Measurements from ENCODE around the gene PNLIP.

PNLIP gene

DNA sequence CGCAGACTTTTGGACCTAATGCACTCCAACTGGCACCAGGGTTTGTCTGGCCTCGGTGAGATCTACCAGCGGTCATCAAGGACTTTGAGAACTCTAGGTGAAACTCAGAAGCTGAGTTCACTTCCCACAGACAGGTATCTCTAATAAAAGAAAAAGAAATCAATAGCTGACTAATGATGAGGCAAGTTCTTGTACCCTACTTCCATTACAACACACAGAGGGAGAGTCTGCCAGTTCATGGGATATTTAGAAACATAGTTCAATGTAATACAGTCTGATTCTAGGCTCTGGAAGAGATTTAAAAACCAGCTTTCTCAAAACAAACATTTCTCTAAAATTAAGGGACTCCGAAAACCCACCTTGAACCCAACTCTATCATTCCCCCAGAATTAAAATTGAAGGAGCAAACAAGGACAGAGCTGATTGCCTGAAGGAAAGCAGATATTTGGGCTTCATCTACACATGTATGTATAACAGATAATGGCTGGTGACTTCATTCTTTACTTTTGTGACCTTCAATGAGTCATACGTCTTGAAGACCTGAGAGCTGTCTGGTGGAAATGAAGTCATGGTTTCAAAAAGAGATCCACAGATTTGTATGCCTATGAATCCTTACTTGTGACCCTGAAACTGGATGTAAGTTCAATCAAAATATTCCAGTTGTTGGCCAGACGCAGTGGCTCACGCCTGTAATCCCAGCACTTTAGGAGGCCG lies 42.3 kb downstream of the PNLIP start:
- no peak for DNase-seq

DNA sequence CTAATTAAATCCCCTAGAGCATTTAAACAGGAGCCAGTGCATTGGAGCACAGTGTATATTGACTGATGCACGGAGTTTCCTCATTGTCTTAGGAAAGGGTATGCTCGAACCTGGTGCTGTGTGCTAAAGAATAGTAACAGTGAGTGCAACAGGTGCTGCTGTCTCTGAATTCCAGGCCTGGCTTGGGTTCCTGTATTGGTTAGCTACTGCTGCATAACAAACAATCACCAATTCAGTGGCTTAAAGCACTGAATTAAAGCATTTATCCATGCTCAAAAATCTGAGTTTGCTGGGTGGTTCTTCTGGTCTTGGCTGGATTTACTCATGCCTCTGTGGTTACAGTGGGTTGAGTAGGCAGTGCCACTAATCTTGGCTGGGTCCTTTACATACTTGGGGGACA lies 43.3 kb downstream of the PNLIP start:
- no peak for DNase-seq

DNA sequence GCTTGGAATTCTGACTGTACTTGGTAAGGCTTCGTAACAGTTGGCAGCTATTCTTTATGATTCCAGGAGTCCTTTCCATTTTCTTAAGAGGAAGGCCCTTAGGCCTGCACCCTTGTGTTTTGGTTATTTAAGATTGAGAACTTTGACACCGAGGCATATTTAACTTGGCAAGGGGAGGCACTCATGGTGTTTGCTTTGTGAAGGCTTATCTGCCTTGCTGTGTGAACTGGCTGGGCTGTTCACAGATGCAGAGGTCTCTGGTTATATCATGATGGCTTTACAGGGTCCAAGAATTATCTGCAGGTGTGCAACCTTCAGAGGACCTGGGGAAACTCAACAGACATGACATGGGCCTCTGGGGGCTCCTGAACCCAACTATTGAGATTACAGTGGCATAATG lies 44.2 kb downstream of the PNLIP start:
- DNase-seq = no peak

DNA sequence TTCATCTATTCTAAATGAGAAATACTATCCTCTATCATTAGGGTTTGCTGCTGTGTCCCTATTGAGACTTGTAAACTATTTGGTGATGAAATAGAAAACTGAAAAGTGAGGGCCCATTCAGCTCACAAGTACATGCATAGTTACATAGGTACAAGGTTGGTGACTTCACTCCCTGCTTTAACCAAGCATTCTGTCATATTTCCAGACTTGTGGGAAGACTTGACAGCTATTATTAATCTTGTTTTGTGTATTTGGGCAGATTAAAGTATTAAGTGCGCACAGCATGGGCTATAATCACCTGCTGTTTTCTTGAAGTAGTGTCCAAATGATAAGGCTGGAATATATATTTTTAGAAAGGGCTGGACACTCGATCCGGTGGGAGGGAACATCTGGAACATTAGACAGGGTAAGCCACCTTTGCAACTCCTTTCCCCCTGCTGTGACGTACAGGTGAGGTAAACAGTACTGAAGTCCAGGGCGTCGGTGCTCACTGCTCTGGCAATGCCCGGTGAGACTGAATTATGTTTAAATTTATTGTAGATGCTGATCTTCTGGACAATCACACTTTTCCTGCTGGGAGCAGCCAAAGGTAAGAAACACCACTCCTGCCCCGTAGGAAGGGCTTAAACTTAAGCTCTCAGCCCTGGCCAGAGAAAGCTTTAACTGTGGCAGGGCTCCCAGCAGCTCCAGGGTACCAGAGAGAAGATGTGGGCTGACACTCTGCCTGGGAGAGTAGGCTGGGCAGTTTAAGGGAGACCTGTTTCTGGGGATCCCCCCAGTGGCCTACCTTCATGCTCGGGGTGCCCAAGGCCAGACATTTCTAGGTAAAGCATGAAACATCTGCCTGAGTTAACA lies 45.1 kb downstream of the PNLIP start, which contains the start of gene PNLIPRP1:
Gene PNLIPRP1 (plus strand): TSS at position 370 of the 855 bp plus-strand sequence. CDS start 171 bp downstream, at position 541.
- no peak for DNase-seq

DNA sequence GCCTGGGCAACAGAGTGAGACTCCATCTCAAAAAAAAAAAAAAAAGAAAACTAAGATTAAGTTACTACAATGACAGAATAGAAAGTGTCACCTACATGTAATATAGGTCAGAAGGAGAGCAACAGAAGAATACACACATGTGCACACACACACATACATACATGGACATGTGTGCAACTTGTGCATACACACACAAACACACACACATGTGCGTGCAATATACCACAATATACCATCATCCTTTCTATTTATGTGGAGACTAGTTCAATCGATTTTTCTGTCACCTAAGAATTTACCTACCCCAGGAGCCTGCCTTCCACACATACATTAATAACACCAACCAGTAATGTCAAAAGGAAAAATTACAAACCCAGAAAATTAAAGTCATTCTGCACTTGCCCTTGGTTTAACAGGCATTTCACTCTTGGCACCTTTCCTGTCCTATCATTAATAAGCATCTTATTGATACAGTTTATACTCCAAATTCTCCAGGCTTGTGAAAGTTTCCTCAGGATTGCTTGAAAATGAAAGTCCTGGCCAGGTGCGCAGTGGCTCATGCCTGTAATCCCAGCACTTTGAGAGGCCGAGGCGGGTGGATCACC lies 47.5 kb downstream of the PNLIP start:
- DNase-seq = no peak

DNA sequence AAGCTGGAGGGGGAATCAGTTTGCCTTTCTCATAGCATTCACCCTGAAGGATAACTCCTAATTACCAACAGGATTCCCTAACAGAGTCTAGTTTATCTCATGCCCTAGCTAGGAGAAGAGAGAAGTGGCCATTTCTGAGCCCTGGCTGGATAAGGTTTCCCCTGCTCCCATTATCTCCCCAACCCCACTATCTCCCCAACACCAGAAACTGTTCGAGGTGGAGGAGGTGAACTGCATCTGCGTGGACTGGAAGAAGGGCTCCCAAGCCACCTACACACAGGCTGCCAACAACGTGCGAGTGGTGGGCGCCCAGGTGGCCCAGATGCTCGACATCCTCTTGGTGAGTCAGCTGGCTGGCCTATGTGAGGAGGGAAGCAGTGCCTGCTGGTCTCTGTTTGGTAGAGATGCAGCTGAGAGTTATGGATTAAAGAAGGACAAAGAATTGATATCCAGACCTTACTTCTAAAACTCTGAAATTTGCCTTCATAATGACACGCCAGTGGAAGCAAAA lies 48.8 kb downstream of the PNLIP start:
- no peak for DNase-seq

DNA sequence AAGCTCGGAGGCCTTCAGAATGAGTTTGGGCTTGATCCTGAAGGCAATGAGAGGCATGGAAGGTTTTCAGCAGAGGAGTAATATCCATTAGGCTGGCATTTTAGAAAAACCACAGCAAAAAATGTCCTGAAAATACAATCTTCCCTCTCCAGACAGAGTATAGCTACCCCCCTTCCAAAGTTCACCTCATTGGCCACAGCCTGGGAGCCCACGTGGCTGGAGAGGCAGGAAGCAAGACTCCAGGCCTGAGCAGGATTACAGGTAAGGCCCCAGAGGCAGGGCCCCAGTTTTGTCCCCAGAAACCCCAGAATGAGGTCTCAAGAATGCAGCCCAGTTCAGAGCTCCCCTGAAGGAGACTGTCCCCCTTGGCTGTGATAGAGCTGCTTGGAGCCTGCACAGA lies 50.3 kb downstream of the PNLIP start:
- no peak for DNase-seq

DNA sequence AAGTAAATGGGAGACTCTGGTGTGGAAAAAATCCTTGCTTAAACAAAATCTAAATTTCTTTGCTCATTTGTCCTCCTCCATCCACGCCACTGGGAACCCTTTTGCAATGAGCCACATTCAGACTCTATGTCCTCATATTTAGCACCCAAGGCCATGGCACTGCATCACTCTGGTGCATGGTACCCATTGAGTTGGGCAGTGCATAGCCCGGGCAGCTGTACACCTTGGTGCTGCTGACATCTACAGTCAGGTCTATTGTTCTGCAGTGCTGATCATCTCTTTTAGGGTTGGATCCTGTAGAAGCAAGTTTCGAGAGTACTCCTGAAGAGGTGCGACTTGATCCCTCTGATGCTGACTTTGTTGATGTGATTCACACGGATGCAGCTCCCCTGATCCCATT lies 51.8 kb downstream of the PNLIP start:
- DNase-seq = no peak

DNA sequence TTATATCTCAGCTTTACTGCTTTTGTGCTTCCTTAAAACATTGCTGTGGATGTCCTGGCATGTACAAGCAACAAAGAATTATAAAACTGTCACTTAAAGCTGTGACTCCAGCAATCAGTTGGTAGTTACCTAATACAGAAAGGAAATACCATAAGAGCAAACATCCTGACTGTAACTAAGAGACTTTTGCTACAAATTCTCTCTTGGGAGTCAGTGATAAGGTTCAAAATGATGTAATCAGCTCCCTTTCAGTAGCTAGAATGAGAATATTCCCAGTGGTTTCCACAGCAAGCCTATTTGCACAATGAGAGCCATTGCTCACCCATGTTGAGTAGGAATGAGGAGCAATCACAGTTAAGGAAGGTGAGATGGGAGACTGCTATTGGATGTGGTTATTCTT lies 52.6 kb downstream of the PNLIP start:
- DNase-seq = no peak

DNA sequence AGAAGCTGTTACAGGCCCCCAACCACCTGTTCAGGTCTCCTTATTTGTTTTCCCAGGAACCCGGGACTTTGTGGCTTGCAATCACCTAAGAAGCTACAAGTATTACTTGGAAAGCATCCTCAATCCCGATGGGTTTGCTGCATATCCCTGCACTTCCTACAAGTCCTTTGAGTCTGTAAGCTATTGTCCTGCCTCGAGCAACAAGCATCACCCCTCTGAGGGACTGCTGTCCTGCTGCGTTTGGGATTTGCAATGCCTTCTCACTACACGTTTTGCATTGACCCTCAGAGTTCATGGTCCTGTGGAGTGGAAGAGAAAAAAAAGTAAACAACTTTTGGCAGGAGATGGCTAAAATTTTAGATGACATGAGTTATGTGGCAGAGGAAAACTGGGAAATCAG lies 54.3 kb downstream of the PNLIP start:
- no peak for DNase-seq

DNA sequence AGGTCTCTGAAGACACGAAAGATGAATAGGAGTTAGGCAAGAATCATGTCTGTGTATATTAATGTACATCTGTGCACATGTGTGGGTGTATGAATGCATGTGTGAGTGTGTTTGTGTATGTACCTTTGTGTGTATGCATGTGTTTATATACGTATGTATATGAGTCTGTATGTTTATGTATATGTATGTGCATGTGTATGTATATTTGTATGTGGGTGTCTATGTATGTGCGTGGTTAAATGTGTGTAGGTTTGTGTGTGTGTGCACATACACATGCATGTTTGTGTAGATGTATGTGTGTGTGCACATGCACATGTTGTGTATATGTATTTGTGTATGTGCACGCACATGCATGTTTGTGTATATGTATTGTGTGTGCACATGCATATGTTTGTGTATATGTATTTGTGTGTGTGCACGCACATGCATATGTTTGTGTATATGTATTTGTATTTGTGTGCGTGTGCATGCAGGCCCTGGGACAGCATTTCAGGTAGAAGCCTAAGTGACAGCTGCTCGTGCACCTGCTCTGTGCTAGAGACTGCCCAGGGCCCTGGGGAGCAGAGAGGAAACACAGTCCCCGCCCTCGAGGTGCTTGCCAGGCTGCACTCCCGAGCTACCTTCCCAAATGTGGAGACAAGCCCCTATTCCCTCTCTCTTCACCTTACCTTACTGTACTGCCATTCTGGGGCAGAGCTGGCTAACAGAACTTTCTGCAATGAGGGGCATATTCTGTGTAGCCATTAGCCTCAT lies 57.1 kb downstream of the PNLIP start:
- DNase-seq = no peak

DNA sequence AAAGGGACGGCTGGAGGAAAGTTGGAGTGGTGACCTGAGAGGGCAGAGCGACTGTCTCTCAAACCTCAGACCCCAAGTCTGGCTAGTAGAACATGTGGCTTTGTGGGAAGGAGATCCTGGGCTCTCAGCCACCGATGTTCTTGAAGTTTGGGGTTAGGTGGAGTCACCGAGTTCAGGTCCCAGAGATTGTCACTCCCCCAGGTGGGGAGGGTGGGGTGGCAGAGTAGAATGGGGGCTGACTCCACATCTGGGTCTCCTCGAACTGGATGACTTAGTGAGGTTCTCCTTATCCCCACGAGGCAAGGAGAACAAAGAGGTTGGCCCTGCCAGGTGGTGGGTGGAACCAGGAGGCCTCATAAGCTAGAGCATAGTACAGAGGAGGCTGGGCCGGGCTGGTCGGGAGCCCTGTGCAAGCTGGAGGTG lies 60.3 kb downstream of the PNLIP start:
- no peak for DNase-seq

DNA sequence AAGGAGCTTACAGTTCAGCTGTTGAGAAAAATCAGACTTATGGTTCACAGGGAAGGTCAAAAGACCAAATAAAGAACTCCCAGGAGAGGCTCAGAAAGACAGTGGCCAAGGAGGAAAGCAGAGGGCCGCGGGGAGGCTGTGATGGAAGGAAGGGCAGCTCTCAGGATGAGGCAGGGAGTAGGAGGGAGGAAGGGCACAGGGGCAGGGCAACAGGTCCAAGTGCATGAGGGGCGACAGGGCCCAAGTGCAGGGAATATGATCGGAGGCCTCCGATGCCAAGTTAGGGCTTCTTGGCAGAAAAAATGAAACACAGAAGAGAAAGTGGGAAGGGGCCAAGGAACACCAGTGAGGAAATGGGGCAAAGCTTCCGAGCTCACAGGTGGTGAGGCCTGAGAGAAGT lies 61.6 kb downstream of the PNLIP start:
- no peak for DNase-seq

DNA sequence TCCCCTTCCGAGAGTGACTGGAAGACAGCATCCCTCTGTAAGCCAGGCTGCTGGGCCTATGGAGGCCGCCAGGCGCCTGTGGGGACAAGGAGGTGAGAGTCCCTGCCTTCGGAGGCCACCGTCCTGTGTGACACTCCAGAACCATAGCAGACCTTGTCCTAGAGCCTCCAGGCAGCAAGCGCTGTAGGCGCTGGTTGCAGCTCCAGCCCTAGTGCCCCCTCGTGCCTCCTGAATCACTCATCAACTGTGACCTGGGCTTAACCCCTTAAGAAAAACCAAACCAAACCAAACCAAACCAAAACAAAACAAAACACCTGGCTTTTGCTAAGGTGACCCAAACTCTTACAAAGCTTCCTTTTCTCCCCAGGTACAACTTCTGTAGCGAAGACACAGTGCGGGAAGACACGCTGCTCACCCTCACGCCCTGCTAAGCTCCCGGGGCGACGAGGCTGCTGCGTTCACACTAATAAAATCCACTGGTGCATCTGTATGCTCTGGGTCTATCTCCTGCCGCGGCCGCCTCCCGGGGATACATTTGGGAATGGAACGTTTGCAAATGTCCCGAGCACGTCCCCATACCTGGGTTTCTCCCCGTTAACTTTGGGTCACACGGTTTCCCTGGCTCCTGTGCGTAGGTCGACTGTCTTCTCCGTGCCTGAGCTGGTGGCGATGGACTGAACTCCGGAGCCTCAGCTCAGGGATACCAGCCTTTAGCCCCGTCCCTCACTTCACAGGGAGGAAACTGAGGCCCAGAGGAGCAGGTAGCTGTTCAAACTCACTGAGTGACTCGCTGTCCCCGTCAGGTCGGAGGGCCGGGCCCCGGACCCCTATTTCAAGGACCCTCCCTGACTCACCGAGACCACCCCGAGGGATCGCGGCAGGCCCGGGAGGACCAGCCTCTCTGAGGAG lies 63.2 kb downstream of the PNLIP start:
- DNase-seq = no peak

DNA sequence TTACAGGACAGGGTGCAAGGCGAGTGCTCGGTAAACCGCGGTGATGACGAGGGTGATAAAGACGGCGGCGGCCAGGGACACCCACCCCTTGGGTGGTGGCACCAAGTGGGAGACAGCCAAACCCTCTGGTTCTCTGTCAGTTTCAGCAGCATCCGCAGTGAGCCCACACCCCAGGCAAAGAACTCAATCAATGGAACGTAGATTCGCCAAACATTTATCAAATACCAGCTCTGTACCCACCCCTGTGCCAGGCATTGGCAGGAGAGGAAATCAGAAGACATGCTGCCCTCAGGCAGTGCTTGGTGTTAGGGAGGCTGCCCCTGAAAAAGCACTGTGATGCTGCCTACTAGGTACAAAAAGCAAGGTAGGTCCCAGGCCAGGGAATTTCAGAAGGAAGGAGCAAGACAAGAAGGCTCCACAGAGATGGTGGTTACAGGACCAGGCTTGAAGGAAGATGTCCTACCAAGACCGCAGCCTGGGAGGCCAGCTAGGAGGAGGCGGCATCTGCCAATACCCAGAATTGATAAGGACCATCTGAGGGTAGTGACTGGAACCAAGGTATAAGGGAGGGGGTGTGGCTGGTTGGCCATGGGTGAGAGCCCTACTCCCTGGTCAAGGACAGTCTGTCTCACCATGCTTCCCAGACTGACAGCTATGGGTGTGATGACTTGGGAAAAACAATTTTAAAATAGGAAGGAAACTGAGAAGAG lies 64.9 kb downstream of the PNLIP start:
- DNase-seq = no peak

DNA sequence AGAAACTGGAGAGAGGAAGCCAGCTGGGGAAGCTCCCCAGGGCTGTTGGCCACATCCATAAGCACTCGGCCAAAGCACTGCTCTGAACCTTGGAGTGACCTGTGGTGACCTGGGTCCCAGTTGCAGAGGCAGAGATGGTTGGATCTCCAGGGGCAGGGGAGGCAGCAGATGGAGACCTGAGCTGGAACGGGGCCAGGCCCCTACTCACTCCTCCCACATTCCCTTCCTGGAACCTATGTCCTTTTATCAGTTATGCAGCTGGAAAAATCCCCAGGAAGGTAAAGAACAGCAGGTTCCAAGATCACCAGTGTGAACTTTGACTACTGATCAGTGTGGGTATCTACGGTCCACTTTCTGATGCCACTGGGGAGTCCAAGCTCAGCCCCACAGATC lies 65.4 kb downstream of the PNLIP start:
- no peak for DNase-seq

DNA sequence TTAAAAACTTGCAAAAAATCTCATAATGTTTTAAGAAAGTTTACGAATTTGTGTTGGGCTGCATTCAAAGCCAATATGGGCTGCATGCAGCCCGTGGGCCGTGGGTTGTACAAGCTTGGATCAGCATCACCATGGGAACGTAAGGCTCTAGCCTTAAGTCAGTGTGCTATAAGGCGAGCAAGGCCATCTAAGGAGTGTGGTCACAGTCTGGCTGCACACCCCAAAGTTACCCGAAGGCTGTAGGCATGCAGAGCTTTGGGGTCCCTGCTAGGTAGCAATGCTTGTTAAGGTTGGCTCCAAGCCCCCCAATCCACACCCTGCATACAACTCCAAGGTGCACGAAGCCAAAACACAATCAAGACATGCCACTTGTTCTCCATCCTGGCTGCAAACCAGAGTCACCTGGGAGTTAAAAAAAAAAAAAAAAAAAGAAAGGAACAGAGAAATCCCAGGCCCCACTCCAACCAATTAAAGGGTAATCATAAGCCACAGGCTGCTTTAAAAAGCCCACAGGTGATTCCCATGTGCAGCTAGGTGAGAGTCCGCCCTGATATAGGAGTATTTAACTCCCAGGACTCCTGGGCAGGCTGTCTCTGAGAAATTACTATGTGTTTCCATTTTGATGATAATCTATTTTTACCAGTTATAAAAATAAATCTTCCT lies 66.5 kb downstream of the PNLIP start:
- no peak for DNase-seq

DNA sequence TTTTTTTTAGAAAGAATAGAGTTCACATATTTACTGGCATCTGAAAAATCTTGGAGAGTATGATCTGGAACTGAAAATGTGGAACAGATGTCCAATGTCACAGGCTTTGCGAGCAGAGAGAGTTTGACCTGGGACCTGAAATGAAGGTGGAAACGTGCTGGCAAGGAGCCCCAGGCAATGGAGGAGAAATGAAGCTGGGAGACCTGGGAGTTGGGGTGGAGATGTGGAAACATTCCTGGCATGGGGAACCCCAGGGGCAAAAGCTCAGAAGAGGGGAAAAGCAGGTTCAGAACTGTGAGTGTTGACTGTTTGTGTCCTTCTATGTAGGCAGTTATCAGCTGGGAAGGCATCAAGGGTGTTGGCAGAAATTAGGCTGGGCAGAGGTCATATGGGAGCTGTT lies 67.7 kb downstream of the PNLIP start:
- DNase-seq = no peak

DNA sequence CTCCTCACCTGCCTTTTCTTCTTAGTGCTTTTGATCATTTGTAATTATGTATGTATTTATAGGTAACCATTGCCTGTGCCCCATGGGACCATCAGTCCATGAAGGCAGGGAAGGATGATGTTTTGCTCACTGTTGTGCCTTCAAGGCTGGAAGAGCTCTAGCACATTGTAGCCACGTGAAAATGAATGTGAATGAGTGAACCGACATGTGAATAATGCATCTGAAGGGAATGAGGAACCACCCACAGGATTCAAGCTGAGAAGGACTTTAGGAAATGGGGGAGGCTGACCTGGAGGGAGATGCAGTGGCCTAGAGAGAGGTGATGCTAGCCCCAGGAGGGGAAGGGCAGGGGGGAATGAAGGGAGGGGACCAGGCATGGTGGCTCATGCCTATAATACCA lies 69.1 kb downstream of the PNLIP start:
- no peak for DNase-seq

DNA sequence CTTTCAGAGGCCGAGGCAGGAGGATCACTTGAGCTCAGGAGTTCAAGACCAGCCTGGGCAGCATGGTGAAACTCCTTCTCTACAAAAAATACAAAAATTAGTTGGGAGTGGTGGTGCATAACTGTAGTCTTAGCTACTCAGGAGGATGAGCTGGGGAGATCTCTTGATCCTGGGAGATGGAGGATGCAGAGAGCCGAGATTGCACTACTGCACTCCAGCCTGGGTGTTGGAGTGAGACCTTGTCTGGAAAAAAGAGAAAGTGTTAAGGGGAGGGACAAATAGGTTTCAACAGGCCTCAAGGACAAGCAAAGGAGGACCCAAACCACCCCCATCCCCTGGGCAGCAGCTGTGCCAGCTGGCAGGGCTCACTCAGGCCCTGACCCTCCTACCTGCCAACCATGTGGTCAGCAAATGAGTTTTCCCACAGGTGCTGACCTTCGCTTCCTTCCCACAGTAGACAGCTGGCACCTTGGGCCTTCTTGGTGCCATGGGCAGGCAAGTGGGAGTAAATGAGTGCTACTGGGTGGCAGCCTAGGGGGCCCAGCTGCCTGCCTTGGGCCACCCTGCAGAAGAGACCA lies 69.6 kb downstream of the PNLIP start:
- DNase-seq = no peak
